Adipocyte (in vitro differentiated cells): ENCODE measurements around the gene DHX16.
A peak's percentile ranks its signal among the peaks of the same experiment; 100 is the strongest.

Experiments used
- DNase-seq: peaks from one replicate; pipeline ENCODE4 v3.0.0-alpha.2; 2015; ENCODE audit warnings: low read depth
- H3K27me3 ChIP-seq: replicated peaks from 2 replicates; pipeline ENCODE4 v1.7.0; 2013; ENCODE audit warnings: mild to moderate bottlenecking, low read length, moderate library complexity; ENCODE audit not compliant: control insufficient read depth, insufficient read depth
- H3K36me3 ChIP-seq: 2 replicates; pipeline ENCODE4 v1.7.0; 2013; ENCODE audit warnings: low read length, mild to moderate bottlenecking, moderate library complexity; ENCODE audit not compliant: control insufficient read depth, insufficient read depth, severe bottlenecking
- H3K4me1 ChIP-seq: 2 replicates; pipeline ENCODE4 v1.7.0; 2013; ENCODE audit warnings: mild to moderate bottlenecking, low read length, moderate library complexity; ENCODE audit not compliant: control insufficient read depth, insufficient read depth
- H3K4me3 ChIP-seq: 2 replicates; pipeline ENCODE4 v1.7.0; 2013; ENCODE audit warnings: mild to moderate bottlenecking, low read length, moderate library complexity
- H3K9ac ChIP-seq: 2 replicates; pipeline ENCODE4 v1.7.0; 2013; ENCODE audit warnings: mild to moderate bottlenecking, low read length, moderate library complexity
- H3K9me3 ChIP-seq: 2 replicates; pipeline ENCODE4 v1.7.0; 2013; ENCODE audit warnings: mild to moderate bottlenecking, low read length, moderate library complexity; ENCODE audit not compliant: control insufficient read depth

Gene DHX16

GRCh38 chr6:30644769-30645168, 28.0 kb downstream of the DHX16 start:
- no peak overlapping the region for H3K4me3 ChIP-seq
- no peak for DNase-seq
- no peak overlapping the region for H3K9ac ChIP-seq
- peaks cover 7% of the 10 kb centered on the region for H3K4me1 ChIP-seq
- no peaks in the 10 kb centered on the region for H3K9me3 ChIP-seq
- H3K27me3 ChIP-seq, result no peaks in the 10 kb centered on the region
- peaks cover 30% of the 10 kb centered on the region for H3K36me3 ChIP-seq

- H3K36me3 ChIP-seq, result peaks cover 31% of the 10 kb centered on the region
- no peak for DNase-seq
These were observed 29.1 kb downstream of the DHX16 start for GRCh38 chr6:30643656-30644055.

GRCh38 chr6:30641048-30641447, 31.8 kb downstream of the DHX16 start:
- Histone ChIP-seq H3K4me1 (no peaks in the 10 kb centered on the region), H3K9ac (no peak overlapping the region), H3K9me3 (no peaks in the 10 kb centered on the region), H3K27me3 (no peaks in the 10 kb centered on the region), H3K36me3 (peaks cover 31% of the 10 kb centered on the region), H3K4me3 (no peak overlapping the region)
- no peak for DNase-seq

More at GRCh38 chr6:30643656-30644055, 29.1 kb downstream of the DHX16 start:
- Histone ChIP-seq H3K4me3 (no peak overlapping the region), H3K9me3 (no peaks in the 10 kb centered on the region), H3K4me1 (peaks cover 7% of the 10 kb centered on the region), H3K9ac (no peak overlapping the region), H3K27me3 (no peaks in the 10 kb centered on the region)

- DNase-seq, result no peak
- H3K9me3 ChIP-seq, result no peaks in the 10 kb centered on the region
- no peak overlapping the region for H3K9ac ChIP-seq
- H3K36me3 ChIP-seq, result peaks cover 31% of the 10 kb centered on the region
- no peak overlapping the region for H3K4me3 ChIP-seq
- no peaks in the 10 kb centered on the region for H3K4me1 ChIP-seq
- H3K27me3 ChIP-seq, result no peaks in the 10 kb centered on the region
These were observed 32.3 kb downstream of the DHX16 start for GRCh38 chr6:30640481-30640880.

GRCh38 chr6:30635834-30636233, 37.0 kb downstream of the DHX16 start:
- peaks cover 16% of the 10 kb centered on the region for H3K36me3 ChIP-seq
- H3K9me3 ChIP-seq, result no peaks in the 10 kb centered on the region
- no peak for DNase-seq
- no peaks in the 10 kb centered on the region for H3K4me1 ChIP-seq
- H3K4me3 ChIP-seq, result no peak overlapping the region
- H3K9ac ChIP-seq, result no peak overlapping the region
- H3K27me3 ChIP-seq, result no peaks in the 10 kb centered on the region

GRCh38 chr6:30626484-30627366, 46.1 kb downstream of the DHX16 start, which contains the start of gene ATAT1:
Gene ATAT1, plus strand, starts transcription at chr6:30626874.
- DNase-seq, result peak; percentile 93
- Histone ChIP-seq H3K4me3 (peak within 1 kb of the TSS; percentile 86), H3K27me3 (no peaks in the 10 kb centered on the region), H3K36me3 (peaks cover 44% of the 10 kb centered on the region), H3K9me3 (no peaks in the 10 kb centered on the region), H3K4me1 (peaks cover 10% of the 10 kb centered on the region), H3K9ac (peak within 1 kb of the TSS; percentile 90)

GRCh38 chr6:30625511-30625910, 47.3 kb downstream of the DHX16 start:
- no peak for DNase-seq
- Histone ChIP-seq H3K9me3 (no peaks in the 10 kb centered on the region), H3K9ac (no peak overlapping the region), H3K4me3 (no peak overlapping the region), H3K4me1 (peaks cover 10% of the 10 kb centered on the region), H3K27me3 (no peaks in the 10 kb centered on the region), H3K36me3 (peaks cover 53% of the 10 kb centered on the region)

GRCh38 chr6:30619561-30619960, 53.2 kb downstream of the DHX16 start:
- H3K4me3 ChIP-seq, result no peak overlapping the region
- no peak for DNase-seq
- peaks cover 56% of the 10 kb centered on the region for H3K36me3 ChIP-seq
- no peaks in the 10 kb centered on the region for H3K27me3 ChIP-seq
- H3K9ac ChIP-seq, result peak overlapping the region; percentile 41
- H3K4me1 ChIP-seq, result peaks cover 10% of the 10 kb centered on the region
- H3K9me3 ChIP-seq, result no peaks in the 10 kb centered on the region

GRCh38 chr6:30618270-30618797, 54.5 kb downstream of the DHX16 start:
- Histone ChIP-seq H3K9me3 (no peaks in the 10 kb centered on the region), H3K4me3 (peak overlapping the region; percentile 95), H3K9ac (peak overlapping the region; percentile 98), H3K4me1 (peaks cover 22% of the 10 kb centered on the region), H3K27me3 (no peaks in the 10 kb centered on the region), H3K36me3 (peaks cover 48% of the 10 kb centered on the region)
- no peak for DNase-seq

GRCh38 chr6:30617565-30618269, 55.1 kb downstream of the DHX16 start, which contains the start of gene MRPS18B:
Gene MRPS18B, plus strand, starts transcription at chr6:30617840. Its CDS starts 26 bp downstream, at chr6:30617866.
- peaks cover 28% of the 10 kb centered on the region for H3K4me1 ChIP-seq
- peak; percentile 99 for DNase-seq
- peak within 1 kb of the TSS; percentile 98 for H3K9ac ChIP-seq
- peaks cover 42% of the 10 kb centered on the region for H3K36me3 ChIP-seq
- H3K4me3 ChIP-seq, result peak within 1 kb of the TSS; percentile 95
- H3K9me3 ChIP-seq, result no peaks in the 10 kb centered on the region
- no peaks in the 10 kb centered on the region for H3K27me3 ChIP-seq
